Amniotic stem cell (primary cell): ENCODE measurements around the gene EVC2.

ENCODE experiments used
- DNase-seq: peaks from one replicate; lab custom pipeline; 2025; lab: John Stamatoyannopoulos, UW

EVC2 gene

DNA sequence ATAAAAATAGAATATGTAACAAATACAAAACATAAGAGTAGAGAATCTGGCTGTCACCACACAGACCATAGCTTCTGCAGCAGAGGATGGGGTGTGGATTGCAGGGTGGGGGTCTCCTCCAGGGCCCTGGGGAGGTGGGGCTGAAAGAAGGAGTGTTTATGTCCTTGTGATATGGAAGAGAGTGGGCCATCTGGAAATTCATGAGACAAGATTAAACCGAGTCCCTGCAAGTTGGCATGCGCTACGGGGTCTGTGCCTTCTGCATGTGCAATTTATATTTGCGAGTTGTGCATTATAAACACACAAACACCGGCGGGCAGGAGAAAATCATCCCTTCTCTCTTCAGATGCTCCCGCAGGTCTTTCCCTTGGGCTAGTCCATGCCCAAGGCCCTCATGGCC is 145.9 kb downstream of the EVC2 start:
- no peak for DNase-seq

DNA sequence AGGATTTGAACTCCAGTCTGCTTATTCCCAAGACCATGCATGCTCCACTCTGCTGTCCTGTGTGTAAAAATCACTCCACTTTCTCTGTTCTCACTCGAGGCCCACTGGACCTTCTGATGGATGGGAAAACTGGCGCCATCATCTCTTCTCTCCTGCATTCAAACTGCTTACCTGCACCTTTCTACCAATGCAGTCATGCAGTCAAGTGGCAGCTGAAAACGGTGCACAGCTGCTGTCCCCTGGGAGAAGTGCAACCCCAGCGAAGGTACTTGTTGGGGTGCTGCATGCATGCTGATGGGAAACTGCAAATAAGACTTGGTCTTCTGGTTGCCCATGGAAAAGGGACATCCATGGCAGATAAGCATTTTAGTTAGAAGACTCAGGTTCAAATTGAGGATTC is 147.1 kb downstream of the EVC2 start:
- DNase-seq: no peak

DNA sequence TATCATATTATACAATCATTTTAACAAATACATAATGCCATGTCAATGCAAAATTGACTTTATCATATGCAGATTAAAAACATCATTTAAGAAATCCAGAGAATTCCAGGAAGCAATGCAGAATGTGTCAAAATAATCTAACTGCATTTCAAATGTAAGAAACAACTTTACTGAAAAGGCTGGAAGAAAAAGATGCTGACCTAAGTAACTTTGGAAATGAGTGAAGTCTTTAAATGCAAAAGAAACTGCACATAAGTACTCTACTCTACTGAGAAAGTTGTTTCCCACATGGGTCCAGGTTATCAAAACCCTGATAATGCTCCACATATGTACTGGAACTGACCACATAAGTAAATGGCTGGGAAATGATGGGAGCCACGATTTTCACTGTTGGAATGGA is 149.9 kb downstream of the EVC2 start:
- DNase-seq: no peak

DNA sequence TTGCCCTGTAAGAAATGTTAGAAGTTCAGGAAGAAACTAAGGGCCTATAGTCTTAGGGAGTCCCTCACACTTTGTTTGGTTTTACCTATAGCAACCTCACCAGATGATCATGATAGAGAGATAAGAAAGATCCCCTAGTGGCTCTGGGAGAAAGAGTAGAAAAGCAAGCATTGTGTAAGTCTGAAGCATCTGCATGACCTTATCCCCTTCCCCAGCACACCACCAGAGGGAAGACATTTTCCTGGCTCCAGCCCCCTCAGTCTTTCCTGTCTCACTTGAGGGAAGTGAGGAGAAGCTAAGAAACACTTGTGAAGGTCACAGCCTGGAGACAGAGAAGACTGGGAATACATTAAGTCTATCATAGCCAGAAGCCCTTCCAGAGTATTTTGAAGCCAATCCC is 154.0 kb downstream of the EVC2 start:
- DNase-seq: no peak

DNA sequence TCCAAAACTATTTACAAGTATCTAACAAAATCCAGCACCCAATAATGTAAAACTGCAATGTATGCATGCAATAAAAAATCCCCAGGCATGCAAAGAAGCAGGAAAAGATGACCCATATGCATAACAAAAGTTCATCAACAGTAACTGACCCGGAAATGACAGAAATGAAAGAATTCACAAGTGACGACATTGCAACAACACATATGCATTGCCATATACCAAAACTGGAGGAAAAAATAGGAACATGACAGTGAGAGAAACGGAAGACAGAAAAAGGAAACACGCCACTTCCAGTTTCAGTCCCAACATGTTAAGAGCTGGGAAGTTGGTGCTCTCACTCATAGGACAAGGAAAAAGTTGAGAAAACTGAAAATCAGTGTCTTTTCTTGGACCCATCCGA is 154.6 kb downstream of the EVC2 start:
- no peak for DNase-seq

DNA sequence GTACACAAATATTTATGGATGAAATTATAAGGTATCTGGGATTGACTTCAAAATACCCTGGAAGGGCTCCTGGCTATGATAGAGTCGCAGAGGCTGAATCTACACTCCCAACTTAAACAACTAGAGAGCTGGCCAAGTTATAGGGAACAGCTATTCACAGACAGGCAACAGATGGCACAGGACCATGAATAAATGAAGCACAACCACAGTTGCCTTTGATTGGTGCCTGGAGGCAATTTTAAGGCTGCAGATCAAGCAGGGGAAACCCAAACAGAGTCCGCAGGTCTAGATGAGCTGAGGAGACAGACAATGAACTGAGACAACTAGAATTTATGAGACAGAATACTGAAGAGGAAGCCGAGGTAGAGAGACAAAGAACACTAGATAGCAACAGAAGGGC is 155.9 kb downstream of the EVC2 start:
- DNase-seq: no peak

DNA sequence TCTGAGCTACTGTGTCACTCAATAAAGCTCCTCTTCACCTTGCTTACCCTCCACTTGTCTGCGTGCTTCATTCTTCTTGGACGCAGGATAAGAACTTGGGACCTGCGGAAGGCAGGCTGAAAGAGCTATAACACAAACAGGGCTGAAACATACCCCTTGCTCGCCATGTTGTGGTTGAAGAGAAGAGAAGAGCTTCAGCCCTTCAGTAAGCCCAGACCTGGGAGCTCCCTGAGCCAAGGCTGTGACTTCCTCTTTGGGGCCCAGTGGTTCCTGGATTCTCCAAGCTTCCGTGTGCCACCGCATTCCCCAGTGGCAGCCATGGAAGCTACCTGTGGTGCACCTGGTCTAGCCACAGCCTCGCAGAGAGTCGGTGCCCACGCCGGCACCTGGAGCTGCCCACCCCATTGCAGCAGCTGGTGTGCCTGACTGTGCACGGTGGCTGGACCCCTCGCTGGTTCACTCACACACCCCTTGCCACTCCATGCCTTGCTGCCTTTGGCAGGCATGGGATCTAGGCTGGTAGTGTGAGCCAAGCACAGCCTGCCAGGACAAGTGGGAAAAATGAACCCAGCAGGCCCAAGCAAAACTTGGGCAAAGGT is 160.6 kb downstream of the EVC2 start:
- no peak for DNase-seq

DNA sequence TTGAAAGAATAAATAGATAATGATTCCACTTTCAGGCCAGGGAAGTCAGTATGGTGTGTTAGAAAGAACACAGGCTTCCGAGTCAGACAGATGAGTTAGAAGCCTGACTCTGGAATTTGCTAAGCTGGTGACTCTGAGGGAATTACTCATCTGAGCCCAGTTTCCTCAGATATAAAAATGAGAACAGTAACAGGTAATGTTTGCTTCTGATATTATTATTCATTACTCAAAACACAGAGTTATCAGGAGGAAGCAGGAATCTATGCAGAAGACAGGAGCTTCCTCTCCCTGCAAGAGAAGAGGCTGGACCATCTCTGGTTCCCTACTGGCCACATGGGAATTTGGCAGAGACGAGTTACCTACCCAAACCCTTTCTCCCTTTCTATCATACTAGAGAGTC is 163.1 kb downstream of the EVC2 start:
- no peak for DNase-seq

DNA sequence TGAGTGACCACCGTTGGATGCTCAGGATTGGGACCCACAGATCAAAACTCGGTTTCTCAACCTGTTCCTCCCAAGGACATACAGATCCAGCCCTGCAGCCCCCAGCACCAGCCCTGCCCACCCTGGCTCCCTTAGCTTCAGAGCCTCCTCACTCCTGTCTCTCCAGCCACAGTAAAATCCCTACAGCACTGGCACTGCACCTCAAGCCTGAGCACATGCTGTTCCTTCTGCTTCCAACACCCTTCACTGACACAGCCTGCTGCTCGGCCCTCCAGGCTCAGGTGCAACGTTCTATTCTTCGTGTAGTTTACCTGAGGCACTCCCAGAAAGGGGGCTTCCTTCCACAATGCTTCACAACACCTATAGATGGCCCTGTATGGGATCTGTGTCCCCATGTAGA is 163.6 kb downstream of the EVC2 start:
- DNase-seq: no peak

DNA sequence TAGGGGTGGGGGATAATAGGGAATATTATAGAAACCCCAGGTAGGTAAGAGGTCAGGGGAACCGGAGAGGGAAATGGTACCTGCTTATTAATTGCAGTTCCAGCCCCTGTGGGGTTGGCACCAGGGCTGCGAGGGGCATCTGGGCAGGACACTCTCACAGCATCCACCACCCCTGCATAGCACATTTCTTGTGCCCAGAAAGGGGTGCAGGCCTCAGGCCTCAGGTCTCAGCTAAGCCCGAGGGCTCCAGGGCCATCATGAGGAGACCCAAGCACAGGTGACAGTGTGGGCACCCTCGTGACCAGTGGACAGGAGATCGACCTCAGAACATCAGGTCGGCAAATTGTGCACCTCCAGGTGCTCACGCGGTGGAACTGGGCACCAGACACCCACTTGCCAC is 164.7 kb downstream of the EVC2 start:
- DNase-seq: no peak

DNA sequence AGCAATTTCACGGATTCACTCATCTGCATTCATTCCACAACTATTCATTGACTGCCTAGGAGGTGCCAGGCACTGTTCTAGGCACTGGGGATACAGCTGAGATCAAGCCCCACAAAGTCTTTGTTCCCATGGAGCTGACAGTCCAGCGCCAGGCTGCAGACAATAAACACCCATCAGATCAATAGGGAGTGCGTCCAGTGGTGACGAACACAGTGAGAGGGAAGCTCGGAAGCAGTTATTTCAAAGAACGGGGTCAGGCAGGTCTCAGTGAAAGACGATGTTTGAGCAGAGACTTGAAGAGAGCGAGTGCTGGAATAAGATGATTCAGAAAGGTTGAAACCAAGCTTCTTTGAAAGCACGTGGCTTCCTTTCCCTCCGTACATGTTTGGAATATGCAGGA is 167.2 kb downstream of the EVC2 start:
- no peak for DNase-seq

DNA sequence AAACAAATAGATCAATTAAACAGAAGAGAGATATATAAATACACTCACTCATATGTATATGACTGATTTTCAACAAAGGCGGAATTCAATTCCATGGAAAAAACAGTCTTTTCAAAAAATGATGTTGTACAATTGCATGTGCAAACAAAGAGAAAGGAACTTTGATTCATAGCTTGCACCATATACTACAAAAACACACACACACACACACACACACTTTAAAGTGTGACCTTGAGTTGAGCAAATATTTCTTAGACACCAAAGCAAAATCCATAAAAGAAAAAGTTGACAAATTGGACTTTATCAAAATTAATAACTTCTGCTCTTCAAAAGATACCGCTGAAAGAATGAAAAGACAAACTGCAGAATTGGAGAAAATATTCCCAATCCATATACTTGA is 168.8 kb downstream of the EVC2 start:
- no peak for DNase-seq

DNA sequence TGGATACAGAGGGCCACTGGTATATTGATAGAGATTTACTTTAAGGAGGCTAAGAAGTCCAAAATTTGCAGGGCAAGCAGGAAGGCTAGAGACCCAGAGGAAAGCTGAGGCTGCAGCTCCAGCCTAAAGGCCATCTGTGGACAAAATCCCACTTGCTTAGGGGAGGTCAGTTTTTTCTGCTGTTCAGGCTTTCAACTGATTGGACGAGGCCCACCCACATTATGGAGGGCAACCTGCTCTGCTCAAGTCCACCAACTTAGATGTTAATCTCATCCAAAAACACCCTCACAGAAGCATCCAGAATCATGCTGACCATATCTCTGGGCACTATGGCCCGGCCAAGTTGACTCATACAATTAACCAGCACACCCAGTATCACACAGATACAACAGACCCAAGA is 176.3 kb downstream of the EVC2 start:
- DNase-seq: no peak

DNA sequence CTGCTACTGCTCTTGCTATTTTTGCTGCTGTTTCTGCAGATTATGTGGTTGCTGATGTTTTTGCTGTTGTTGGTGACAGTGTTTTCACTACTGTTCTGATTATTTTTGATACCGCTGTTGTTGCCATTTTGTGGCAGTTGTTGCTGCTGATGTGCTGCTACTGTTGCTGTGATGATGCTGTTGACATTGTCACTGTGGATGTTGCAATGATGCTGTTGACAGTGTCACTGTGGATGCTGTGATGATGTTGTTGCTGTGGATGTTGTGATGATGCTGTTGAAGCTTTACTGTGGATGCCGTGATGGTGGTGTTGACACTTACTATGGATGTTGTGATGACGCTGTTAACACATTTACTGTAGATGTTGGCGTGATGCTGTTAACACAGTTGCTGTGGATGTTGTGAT is 180.3 kb downstream of the EVC2 start:
- no peak for DNase-seq

DNA sequence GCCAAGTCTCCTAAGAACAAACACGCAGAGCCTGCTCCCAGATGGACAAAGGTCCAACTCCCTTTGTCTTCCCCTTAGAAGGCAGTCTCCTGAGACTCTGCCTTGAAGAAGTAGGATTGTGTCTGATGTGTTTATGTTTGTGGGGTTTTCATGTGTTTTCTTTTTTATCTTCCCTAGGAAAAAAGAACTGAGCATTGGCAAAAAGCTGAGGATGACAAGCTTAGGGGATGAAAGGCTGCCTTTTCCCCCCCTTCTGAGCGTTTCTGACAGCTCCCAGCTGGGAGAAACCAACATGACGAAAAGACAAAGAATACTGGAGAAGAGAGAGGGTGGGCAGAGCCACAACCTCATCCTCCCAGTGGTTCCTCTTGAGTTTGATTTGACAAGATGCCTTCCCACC is 181.1 kb downstream of the EVC2 start:
- DNase-seq: no peak

DNA sequence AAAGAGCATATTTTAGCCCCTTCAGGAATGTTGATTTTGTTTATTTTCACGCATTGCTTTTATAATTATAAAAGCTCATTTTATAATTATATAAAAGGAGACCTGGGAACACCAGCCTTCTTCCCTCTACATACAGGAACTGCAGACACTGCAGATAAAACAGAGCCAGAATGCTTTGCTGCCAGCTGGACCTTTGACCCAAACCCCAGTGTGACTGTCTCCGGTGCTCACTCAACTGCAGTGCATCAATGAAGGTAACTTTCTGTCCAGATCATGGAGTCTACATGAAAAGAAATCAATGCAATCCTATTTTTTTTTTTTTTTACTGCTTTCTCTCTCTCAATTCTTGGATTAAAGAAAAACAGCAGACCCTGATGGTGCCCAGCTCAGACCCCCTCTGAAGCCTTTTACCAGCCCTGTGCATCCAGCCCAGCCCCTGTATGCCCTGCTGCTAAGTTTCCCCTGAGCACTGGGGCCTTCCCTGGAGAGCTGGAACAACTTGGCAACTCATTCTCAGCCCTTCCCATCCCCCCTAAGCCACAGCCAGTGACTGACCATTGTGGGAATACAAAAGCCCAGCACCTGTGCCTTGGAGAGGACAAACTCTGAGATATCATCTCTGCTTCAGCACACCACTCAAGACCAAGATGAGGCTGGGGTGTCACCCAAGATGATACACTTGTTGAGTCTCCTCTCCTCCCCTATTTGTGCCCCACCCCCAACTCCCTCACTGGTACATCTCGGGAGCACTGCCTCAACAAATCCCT is 182.1 kb downstream of the EVC2 start:
- no peak for DNase-seq

DNA sequence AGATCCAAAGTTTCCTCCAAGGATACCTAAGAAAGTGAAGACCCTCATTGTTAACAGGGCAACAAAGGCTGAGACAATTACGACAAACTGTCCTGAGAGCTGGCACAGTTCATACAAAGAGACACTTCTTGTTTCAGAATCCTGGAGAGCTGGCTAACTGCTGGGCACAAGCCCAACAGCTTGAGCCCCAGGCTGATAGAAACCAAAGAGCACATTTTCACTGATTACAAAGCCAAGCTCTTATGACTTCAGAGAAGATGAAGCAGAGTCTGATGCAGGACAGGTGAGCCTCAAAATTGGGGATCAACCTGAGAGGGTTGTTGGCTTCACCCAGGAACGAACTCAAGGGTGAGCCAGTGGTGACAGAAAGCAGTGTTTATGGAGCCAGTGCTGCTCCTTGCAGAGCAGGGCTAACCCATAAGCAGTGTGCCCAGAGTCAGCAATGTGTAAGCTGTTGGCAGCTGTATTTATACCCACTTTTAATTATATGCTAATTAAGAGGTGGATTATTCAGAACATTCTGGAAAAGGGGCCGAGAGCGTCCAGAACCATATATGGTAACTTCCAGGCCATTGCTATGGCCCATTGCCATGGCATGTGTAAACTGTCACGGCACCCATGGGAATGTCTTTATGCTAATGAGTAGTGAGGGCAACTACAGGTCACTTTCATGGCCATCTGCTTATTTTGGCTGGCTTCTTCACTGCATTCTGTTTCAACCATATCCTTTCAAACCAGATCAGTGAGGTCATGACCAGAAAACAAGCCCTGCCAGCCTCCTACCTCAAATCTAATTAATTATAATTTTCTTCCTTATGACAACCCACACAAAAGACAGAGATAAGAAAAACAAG is 183.7 kb downstream of the EVC2 start:
- no peak for DNase-seq

DNA sequence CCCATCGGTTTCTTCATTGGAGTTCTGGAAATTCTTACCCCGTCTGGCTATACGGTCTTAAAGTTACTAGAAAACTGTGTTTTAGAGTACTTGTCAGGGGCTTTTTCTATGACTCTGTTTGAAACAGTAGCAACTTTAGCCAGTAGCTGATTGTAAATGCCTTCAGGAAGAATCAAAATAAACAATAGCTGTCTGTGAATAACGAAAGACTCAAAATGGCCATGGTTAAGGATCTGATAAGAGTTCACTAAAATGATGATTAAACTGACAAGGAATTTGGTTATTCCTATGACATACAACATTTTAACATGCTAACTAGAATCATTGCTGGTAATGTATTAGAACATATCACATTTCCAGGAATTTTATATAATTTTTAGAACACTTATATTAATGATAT is 191.0 kb downstream of the EVC2 start:
- DNase-seq: no peak

DNA sequence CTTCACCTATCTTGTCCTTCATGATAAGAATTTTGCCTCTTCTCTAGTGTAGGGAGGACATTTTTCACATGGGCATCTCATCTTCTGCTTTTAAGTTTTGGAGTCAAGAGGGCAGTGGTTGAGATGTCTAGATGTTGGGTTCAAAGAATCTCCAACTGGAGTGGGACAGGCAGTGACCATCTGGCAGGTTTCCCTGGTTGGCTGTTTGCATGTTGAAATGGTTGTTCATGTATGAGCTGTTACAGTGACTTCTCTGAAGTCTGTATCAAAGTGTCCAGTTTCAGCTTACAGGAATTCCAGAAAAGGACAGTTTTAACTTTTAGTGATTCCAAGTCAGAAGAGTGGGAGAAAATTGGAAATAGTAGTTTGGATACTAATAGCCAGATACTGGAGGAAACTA is 192.7 kb downstream of the EVC2 start:
- DNase-seq: no peak
